NT2/D1 (cell line): ENCODE measurements around the gene PDE6C.

Experiments used
- DNase-seq: peaks from one replicate; pipeline ENCODE4 v3.0.0-alpha.2; 2011; ENCODE audit warnings: low read depth, low spot score
- H3K27me3 ChIP-seq: 2 replicates; pipeline ENCODE4 v1.6.0; 2011; ENCODE audit warnings: mild to moderate bottlenecking; ENCODE audit not compliant: insufficient read length, insufficient read depth
- H3K36me3 ChIP-seq: 2 replicates; pipeline ENCODE4 v1.6.1; 2011; ENCODE audit warnings: mild to moderate bottlenecking, low read length, mixed read lengths; ENCODE audit not compliant: insufficient read depth, insufficient read length
- H3K4me1 ChIP-seq: 2 replicates; pipeline ENCODE4 v1.5.1; 2011; ENCODE audit not compliant: insufficient read depth, insufficient read length
- H3K4me3 ChIP-seq: 2 replicates; pipeline ENCODE4 v1.5.1; 2011; ENCODE audit warnings: low read depth; ENCODE audit not compliant: insufficient read length
- H3K9ac ChIP-seq: 2 replicates; pipeline ENCODE4 v1.6.0; 2011; ENCODE audit warnings: low read depth; ENCODE audit not compliant: insufficient read length
- H3K9me3 ChIP-seq: 2 replicates; pipeline ENCODE4 v1.5.1; 2011; ENCODE audit warnings: mild to moderate bottlenecking, low read length; ENCODE audit not compliant: insufficient read depth
- SUZ12 ChIP-seq: IDR thresholded peaks from 2 replicates; pipeline ENCODE4 v1.6.1; 2011; ENCODE audit not compliant: insufficient read length, insufficient read depth; ENCODE audit errors: extremely low read depth
- YY1 ChIP-seq: IDR thresholded peaks from 2 replicates; pipeline ENCODE4 v1.6.1; 2011; ENCODE audit not compliant: insufficient read length, insufficient read depth
- ZNF274 ChIP-seq: IDR thresholded peaks from 2 replicates; pipeline ENCODE4 v1.6.1; 2011; ENCODE audit warnings: mild to moderate bottlenecking, low read depth, low read length

PDE6C gene

GRCh38 chr10:93612311-93612710 lies at the start of gene PDE6C:
Gene PDE6C, plus strand, starts transcription at chr10:93612537. Its CDS starts 189 bp downstream, at chr10:93612726.
- Histone ChIP-seq H3K9me3 (no peaks in the 10 kb centered on the region), H3K36me3 (no peaks in the 10 kb centered on the region), H3K4me1 (no peaks in the 10 kb centered on the region), H3K9ac (no peak within 1 kb of the TSS), H3K27me3 (no peaks in the 10 kb centered on the region), H3K4me3 (no peak within 1 kb of the TSS)
- no peak for TF ChIP-seq SUZ12
- TF ChIP-seq ZNF274, result no peak
- no peak for TF ChIP-seq YY1
- DNase-seq, result no peak

- H3K27me3 ChIP-seq, result peaks cover 71% of the 10 kb centered on the region
- H3K36me3 ChIP-seq, result no peaks in the 10 kb centered on the region
- DNase-seq, result no peak
- no peaks in the 10 kb centered on the region for H3K9me3 ChIP-seq
- H3K4me1 ChIP-seq, result peaks cover 2% of the 10 kb centered on the region
- no peak overlapping the region for H3K9ac ChIP-seq
- TF ChIP-seq ZNF274 (no peak), SUZ12 (no peak), YY1 (no peak)
- no peak overlapping the region for H3K4me3 ChIP-seq
These were observed 46.9 kb upstream of the PDE6C start for GRCh38 chr10:93565446-93565845.

- TF ChIP-seq ZNF274 (no peak), YY1 (no peak), SUZ12 (no peak)
- no peak for DNase-seq
- Histone ChIP-seq H3K4me1 (peaks cover 2% of the 10 kb centered on the region), H3K9ac (peak within 1 kb of the TSS; percentile 50), H3K9me3 (no peaks in the 10 kb centered on the region), H3K27me3 (peaks cover 66% of the 10 kb centered on the region), H3K4me3 (peak within 1 kb of the TSS; percentile 51), H3K36me3 (no peaks in the 10 kb centered on the region)
These were observed 45.7 kb upstream of the PDE6C start, which contains the start of gene FFAR4 for GRCh38 chr10:93566435-93567276. Gene FFAR4, plus strand, starts transcription at chr10:93566665. Its CDS starts 56 bp downstream, at chr10:93566721.

GRCh38 chr10:93567277-93568104 lies 44.8 kb upstream of the PDE6C start:
- no peak for DNase-seq
- TF ChIP-seq ZNF274 (no peak), YY1 (no peak), SUZ12 (no peak)
- no peak overlapping the region for H3K9ac ChIP-seq
- H3K27me3 ChIP-seq, result peaks cover 71% of the 10 kb centered on the region
- no peaks in the 10 kb centered on the region for H3K36me3 ChIP-seq
- H3K9me3 ChIP-seq, result no peaks in the 10 kb centered on the region
- H3K4me3 ChIP-seq, result peak overlapping the region; percentile 51
- H3K4me1 ChIP-seq, result peaks cover 2% of the 10 kb centered on the region

- Histone ChIP-seq H3K9ac (no peak overlapping the region), H3K4me1 (peaks cover 2% of the 10 kb centered on the region), H3K27me3 (peaks cover 71% of the 10 kb centered on the region), H3K9me3 (no peaks in the 10 kb centered on the region), H3K36me3 (no peaks in the 10 kb centered on the region), H3K4me3 (no peak overlapping the region)
- no peak for DNase-seq
- TF ChIP-seq YY1, result no peak
- TF ChIP-seq SUZ12, result no peak
- no peak for TF ChIP-seq ZNF274
These were observed 44.3 kb upstream of the PDE6C start for GRCh38 chr10:93568105-93568390.

- Histone ChIP-seq H3K36me3 (no peaks in the 10 kb centered on the region), H3K4me1 (peaks cover 2% of the 10 kb centered on the region), H3K9ac (no peak overlapping the region), H3K9me3 (no peaks in the 10 kb centered on the region), H3K4me3 (no peak overlapping the region), H3K27me3 (peaks cover 56% of the 10 kb centered on the region)
- TF ChIP-seq YY1, result no peak
- TF ChIP-seq ZNF274, result no peak
- no peak for DNase-seq
These were observed 42.0 kb upstream of the PDE6C start for GRCh38 chr10:93570383-93570782.

- H3K27me3 ChIP-seq, result peaks cover 34% of the 10 kb centered on the region
- H3K4me3 ChIP-seq, result no peak overlapping the region
- H3K36me3 ChIP-seq, result no peaks in the 10 kb centered on the region
- H3K4me1 ChIP-seq, result no peaks in the 10 kb centered on the region
- DNase-seq, result no peak
- H3K9ac ChIP-seq, result no peak overlapping the region
- TF ChIP-seq YY1 (no peak), SUZ12 (no peak), ZNF274 (no peak)
- no peaks in the 10 kb centered on the region for H3K9me3 ChIP-seq
These were observed 39.7 kb upstream of the PDE6C start for GRCh38 chr10:93572606-93573005.
